T-helper 22 cell (primary cell): ENCODE measurements around the gene DDX49.
"Not testable (repeated sequence)": the region's sequence is repeated elsewhere in the genome, so short reads cannot be mapped to it uniquely, and the experiment has no call there.

Experiments used
- DNase-seq: peaks from one replicate; pipeline ENCODE4 v3.0.0-alpha.2; 2020; ENCODE audit warnings: low read depth

The DDX49 gene

DNA sequence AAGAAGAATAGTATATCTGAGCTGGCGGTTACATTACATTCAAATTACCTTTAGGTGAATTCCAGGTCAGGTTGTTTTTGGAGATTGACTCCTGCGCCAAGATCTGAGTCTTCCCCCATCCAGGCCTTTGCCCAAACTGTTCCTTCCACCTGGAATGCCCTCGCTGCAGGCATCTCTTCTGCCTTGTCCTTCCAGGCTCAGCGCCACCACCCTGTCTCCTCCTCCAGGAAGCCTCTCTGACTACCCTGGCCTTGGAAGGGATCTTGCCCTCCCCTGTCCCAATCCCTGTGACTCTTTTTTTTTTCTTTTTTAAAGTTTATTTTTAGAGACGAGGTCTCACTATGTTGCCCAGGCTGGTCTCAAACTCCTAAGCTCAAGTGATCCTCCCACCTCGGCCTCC, 23.2 kb downstream of the DDX49 start:
- DNase-seq, result no peak

DNA sequence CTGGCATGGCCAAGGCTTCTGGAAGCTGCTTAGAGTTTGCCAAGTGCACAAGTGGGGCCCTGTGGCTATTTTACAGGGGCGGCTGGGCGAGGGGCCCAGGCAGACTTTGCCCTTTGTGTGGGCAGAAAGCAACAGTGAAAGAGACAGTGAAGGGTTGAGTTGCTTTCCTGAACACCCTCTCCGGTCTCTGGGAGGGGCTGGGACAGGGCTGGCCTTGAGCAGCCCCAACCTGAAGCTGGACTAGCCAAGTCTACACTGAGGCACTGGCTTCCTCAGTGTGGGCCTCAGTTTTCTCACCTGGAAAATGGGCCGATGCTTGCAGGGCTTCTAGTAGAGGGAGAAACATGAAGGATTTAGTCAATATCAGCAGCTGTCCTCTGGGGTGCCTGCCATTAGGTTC, 23.9 kb downstream of the DDX49 start:
- no peak for DNase-seq

DNA sequence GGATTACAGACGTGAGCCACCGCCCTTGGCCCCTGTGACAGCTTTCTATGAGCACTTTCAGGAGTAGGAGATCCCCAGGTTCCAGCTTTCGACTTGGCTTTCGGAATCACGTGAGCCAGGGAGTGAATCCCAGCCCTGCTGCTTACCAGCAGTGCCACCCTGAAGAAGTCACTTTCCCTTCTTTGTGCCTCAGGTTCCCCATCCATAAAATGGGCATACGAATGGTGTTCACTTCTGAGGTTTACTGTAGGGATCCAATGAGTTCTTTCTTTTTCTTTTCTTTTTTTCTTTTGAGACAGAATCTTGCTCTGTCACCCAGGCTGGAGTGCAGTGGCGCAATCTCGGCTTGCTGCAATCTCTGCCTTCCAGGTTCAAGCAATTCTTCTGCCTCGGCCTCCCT, 25.8 kb downstream of the DDX49 start:
- no peak for DNase-seq

DNA sequence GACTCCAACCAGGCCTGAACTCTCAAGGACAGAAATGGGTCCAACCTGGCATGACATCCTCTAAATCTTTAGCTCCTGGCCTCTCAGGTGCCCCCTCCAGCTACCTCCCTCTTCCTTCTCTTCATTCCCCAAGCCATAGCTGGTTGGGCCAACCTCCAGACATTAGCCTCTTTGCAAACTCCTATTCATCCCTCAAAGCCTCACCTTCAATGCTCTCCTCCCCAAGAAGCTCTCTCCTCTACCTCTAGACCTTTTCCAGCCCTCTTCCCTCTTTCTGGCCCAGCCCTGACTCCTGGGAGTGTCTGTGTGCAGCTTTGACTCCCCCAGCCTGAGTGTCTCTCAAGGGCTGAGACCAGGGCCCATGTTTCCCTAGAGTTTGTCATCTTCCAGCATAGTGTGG, 26.8 kb downstream of the DDX49 start:
- no peak for DNase-seq

DNA sequence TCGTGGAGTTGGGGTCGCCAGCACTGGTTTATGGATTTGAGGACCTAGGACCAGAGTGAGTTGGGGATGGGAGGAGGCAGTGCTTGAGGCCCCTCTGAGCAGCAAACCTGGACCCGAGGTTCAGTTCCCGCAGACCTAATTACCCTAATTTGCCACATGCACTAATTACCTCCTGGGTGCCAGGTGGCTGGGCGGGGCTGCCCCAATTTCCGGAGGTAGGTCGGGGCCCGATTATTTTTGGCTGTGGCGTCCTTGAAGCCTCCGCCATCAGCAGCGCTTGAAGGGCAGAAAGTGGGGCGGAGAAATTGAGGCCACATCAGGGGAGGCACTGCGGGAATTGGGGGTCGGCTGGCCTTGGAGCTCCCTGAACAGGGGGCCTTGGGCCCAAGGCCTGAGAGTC, 27.4 kb downstream of the DDX49 start:
- no peak for DNase-seq

DNA sequence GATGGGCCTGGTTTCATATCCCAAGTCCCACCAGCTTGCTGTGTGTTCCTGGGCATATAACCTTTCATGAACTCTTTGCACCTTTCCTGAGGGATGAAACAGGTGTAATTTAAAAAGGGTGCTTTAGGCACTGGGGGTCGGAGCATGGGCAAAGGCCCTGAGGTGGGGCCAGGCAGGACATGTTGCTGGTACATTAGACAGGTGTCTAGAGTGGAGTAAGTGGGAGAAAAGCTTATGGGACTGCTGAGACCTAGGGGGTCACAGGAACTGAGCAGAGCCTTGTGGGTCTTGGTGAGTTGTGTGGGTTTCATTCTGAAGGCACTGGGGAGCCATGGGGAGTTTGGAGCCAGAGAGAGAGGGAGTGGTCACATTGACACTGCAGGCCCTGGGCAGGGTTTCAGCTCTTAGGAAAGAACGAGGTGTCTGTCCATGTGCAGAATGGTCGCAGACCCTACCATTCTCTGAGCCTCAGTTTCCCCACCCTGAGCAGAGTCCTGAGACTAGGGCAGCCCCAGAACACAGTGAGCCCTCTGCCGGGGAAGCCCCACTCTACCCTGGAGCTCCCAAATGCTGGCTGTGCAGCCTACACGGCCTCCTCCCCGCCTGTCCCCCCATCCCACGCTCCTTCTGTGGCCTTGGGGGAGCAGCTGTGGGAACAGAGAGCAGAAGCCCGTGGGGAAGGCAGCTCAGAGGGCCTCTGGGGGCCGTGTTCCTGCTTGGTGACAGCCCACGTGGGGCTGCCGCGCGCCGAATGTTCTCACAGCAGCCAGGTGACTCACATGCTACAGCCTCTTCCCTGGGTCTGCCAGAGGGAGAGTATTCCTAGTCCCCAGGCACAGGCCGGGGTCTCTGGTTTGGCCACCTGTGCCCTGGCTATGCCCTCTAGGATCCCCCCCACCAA, 28.8 kb downstream of the DDX49 start:
- no peak for DNase-seq

DNA sequence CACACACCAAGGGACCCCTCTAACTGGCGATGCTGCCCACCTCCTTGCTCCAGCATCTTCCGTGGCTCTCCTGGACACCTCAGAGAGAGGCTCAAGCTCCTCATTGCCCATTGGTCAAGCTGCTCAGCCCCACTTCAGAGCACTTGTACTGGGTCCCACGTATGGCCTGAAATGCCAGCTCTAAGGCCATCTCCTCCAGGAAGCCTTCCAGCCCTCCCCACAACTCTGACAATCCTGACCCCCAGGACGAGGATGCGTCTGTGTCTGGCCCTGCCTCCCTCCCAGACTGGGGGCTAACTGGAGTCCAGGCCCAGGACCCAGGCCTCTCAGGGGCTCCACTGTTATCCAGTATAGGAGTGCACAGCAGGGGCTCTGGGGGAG, 29.5 kb downstream of the DDX49 start:
- no peak for DNase-seq

DNA sequence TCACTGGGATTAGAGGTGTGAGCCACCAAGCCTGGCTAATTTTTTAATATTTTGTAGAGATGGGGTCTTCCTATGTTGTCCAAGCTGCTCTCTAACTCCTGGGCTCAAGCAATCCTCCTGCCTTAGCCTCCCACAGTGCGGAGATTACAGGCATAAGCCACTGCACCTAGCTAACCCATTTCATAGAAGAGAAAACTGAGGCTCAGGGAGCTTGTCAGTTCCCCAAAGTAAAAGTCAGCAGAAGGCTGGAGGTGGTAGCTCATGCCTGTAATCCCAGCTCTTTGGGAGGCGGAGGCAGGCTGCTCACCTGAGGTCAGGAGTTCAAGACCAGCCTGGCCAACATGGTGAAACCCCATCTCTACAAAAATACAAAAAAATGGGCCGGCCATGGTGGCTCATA, 30.3 kb downstream of the DDX49 start:
- DNase-seq, result no peak

DNA sequence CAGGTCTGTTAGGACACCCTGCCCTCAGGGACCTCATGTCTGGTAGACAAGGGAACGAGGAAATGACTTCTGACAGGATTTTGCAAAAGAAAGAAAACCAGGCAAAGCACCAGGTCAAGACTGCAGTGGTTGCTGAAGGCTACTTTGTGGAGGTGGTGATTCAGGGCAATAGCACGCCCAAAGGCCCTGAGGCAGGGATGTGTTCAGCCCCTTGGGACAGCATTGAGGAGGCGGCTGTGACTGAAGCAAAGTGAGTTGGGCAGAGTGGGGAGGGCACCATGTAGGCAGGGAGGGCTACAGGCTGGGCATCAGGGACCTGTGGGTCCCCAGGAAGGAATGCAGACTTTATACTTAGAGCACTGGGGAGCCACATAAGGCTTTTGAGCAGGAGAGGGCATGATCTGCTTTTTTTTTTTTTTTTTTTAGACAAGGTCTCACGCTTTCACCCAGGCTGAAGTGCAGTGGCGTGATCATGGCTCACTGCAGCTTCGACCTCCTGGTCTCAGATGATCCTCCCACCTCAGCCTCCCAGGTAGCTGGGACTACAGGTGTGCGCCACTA, 32.3 kb downstream of the DDX49 start:
- no peak for DNase-seq

DNA sequence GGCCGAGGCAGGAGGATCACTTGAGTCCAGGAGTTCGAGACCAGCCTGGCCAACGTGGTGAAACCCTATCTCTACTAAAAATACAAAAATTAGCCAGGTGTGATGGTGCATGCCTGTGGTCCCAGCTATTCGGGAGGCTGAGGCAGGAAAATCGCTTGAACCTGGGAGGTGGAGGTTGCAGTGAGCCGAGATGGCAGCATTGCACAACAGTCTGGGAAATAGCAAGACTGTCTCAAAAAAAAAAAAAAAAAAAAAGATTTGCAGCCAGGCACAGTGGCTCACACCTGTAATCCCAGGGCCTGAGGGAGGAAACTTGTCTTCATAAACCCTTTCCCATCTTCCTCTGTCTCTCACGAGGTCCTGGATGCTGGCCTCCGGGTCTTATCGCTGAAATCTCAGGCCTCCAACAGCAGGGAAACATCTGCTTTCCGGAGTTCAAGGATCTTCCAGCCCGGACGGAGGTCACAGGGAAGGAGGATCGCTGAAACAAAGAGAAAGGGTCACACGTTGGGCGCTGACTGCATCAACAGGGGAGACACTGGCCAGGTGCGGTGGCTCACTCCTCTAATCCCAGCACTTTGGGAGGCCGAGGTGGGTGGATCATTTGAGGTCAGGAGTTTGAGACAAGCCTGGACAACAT, 33.0 kb downstream of the DDX49 start:
- not testable (repeated sequence) for DNase-seq

DNA sequence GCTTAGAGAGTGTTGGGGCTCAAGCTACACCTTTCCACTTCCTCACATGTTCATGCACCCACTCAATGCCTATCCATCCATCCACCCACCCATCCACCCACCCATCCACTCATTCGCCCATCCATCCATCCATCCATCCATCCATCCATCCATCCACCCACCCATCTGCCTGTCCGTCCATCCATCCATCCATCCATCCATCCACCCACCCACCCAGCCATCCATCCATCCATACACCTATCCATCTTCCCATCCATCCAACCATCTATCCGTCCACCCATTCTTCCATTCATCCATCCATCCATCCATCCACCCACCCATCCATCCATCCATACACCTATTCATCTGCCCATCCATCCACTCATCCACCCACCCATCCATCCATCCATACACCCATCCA, 34.6 kb downstream of the DDX49 start:
- DNase-seq, result no peak

DNA sequence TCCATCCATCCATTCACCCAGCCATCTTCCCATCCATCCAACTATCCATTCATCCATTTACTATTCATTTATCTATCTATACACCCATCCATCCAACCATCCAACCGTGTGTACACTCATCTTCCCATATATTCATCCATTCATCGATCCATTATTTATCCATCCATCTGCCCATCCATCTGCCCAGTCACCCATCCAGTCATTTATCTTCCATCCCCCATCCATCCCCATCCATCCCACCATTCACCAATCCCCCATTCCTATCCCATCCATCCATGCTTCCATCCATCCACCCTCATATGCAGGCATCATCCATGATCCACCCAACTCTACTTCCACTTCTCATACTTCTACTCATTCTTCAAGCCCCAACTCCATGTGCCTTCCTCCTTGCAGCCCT, 35.5 kb downstream of the DDX49 start:
- no peak for DNase-seq

DNA sequence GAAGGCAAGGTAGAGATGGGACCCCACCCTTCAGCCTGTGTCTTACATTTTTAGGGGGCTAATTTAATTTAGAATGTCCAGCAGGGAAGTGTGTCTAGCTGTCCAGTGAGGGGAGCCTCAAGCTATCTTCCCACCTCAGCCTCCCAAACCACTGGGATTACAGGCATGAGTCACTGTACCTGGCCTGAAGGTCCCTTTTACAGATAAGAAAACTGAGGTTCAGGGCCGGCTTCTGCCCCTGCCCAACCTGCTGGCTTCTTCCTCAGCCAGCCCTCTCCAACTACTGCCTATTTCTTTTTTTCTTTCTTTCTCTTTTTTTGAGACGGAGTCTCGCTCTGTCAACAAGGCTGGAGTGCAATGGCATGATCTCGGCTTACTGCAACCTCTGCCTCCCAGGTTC, 40.9 kb downstream of the DDX49 start:
- DNase-seq, result no peak

DNA sequence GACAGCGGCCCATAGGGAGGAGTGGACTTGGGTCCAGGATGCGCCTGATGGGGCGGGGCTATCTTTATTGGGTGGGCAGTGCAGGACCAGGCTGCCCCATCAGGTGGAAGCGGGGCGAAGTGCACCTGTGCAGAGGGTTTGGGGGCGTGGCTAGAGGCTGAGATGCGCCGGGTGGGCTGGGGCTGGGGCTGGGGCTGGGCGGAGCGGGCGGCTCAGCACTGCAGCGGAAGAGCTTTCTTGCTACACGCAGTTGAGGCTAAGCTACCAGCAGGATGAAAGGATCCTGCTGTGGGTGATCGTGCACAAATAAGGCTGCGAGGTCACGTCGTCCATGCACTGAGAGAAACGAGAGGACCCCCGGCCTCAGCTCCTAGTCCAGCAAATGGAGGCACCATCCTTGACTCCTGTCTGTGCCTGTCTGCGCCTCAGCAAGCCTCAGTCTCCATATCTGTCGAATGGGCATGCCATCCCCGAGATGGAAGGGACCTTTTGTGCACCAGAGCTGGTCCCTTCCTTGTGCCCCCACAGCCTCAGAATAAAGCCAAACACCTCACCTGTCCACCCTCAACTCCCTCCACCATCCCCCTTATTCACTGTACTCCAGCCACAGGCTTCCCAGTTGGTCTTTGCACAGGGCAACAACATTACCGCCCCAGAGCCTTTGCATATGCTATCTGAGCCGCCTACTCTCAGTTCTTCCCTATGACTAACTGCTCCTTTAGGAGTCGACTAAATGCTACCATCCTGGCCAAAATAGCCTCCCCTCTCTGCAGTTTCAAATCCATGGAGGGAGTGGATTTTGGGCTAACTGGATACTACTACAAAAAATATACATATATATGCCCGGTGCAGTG, 42.5 kb downstream of the DDX49 start:
- DNase-seq, result no peak

DNA sequence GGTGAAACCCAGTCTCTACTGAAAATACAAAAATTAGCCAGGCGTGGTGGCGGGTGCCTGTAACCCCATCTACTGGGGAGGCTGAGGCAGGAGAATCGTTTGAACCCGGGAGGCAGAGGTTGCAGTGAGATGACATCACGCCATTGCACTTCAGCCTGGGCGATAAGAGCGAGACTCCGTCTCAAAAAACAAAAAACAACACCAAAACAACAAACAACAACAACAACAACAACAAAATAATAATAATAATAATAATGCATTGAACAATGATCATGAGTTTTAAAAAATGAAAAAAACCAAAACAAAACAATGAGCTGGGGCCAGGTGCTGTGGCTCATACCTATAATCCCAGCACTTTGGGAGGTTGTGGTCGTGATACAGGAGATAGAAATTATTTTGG, 44.6 kb downstream of the DDX49 start:
- DNase-seq, result no peak

DNA sequence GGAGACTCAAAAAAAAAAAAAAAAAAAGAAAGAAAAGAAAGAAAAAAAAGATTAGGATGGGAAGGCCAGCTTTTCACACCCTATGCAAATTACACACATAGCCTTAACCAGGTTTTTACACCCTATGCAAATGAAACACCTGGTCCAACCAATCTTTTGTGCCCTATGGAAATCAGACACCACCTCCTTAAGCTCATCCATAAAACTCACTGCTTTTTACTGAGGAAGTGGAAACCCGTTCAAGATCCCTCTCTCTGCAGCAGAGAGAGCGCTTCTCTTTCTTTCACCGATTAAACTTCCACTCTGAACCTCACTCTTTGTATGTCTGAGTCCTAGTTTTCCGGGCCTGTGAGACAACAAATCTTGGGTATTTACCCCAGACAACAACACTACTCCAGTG, 46.8 kb downstream of the DDX49 start:
- no peak for DNase-seq

DNA sequence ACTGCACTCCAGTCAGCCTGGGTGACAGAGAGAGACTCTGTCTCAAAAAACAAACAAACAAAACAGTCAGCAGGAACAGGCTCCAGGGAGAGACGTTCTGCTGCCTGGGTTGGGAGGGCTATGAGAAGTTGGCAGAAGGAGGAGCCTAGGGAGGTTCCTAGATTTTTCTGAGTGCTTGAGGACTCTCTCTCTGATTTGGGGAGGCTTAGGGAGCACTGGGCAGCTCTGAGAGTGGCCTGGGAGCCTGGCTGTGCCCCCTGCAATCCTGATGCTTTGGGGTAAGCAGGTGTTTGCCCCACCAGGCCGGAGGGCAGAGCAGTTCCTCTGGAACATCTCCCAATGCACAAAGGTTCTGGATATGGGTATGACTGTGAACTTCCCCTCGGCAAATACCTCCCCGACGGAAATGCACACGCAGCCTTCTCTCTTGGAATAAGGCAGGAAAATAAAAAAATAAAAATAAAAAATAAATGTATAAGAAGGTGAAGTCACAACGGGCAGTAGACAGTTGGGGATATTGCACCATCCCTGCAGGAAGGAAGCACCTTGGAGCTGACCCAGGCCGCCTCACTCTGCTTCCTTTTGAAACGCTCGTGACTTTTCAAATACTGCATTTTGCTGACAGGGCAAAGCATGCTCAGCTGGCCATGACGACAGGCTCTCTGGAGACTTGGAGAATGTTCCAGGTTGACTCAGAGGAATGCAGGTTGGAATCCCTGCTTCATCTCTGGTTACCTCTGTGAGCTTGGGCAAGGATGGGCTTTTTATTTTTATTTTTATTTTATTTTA, 48.0 kb downstream of the DDX49 start:
- no peak for DNase-seq

DNA sequence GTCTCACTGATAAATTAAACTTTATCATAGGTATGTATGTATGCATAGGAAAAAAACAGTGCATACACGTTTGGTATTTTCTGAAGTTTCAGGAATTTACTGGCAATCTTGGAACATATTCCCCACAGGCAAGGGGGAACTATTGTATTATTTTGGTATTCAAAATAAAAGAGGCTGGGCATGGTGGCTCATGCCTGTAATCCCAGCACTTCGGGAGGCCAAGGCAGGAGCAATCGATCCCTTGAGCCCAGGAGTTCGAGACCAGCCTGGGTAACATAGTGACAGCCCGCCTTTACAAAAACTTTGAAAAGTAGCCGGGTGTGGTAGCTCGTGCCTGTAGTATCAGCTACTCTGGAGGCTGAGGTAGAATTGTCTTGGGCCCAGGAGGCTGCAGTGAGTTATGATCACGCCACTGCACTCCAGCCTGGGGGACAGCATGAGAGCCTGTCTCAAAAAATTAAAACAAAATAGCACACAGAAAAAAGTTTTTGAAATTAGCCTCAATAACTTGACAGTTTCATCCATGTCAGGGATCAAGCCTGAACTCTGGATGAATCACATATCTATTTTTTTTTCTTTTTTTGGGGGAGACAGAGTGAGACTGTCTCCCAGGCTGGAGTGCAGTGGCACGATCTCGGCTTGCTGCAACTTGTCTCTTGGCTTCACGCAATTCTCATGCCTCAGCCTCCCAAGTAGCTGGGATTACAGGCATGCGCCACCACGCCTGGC, 50.6 kb downstream of the DDX49 start:
- DNase-seq, result no peak

DNA sequence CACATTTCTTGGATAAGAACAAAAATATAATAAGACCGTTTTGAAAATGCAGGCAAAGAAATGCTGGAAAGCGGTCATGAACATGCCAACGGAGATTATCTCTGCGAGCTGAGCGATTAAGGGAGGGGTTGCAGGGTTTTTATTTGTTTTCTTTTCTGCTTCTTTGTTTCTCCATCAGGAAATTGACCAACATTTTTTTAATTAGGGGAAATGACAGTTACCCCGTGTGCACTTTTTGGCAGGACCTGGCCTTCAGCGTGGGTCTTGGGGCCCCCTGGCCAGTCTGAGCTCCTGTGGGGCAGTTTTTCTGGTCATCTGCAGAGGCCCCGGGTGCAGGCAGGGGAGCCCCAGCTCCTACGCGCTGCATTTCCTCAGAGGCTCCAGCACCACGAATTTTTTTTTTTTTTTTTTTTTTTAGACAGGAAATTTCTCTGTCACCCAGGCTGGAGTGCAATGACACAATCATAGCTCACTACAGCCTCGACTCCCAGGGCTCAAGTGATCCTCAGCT, 52.8 kb downstream of the DDX49 start:
- DNase-seq, result no peak

DNA sequence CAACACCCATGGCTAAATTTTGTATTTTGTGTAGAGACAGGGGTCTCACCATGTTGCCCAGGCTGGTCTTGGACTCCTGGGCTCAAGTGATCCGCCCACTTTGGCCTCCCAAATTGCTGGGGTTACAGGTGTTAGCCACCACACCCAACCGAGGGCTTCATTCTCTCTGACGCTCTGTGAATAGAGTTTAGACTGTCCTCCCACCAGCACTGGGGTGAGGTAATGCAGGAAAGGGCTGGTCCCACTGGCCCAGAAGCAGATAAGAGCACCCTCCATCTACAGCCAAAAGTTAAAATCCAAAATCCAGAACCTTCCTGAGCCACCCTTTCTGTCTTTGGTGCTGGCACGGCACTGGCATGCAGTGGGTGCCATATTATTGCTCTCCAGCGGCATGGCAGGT, 53.3 kb downstream of the DDX49 start:
- no peak for DNase-seq

DNA sequence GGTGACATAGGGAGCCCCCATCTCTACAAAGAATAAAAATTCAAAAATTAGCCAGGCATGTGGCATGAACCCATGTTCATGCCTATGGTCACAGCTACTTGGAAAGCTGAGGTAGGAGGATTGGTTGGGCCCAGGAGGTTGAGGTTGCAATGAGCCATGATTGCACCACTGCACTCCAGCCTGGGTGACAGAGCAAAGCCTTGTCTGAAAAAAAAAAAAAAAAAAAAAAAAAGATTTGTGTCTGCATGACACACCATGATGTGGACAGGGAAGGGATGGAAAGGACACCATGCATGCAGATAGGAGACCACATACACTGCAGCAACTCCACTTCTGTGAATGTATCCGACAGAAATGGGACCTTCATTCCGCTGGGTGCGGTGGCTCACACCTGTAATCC, 55.5 kb downstream of the DDX49 start:
- no peak for DNase-seq
